HepG2 (cell line): ENCODE results near the gene RHBDL3. TPM values are rescaled to one million over a fixed set of nuclear protein-coding genes. Genes with fewer than 3 reads are reported as not detected.

Experiments
- ELF1 ChIP-seq: sonication (generic); formaldehyde crosslinking; IDR thresholded peaks from 2 replicates; pipeline ENCODE4 v1.4.0; 2020; ENCODE audit warnings: missing genetic modification reagents
- FOXA3 ChIP-seq: IDR thresholded peaks from 2 replicates; pipeline ENCODE4 v1.6.1; 2016; ENCODE audit warnings: missing genetic modification reagents, missing compliant biosample characterization
- HMGA1 ChIP-seq: sonication (generic); formaldehyde crosslinking; conservative IDR thresholded peaks from 2 replicates; pipeline ENCODE4 v1.4.0; 2020; ENCODE audit warnings: missing genetic modification reagents
- JUN ChIP-seq: sonication (generic); formaldehyde crosslinking; IDR thresholded peaks from 2 replicates; pipeline ENCODE4 v1.4.0; 2020; ENCODE audit warnings: mild to moderate bottlenecking, missing genetic modification reagents
- KLF12 ChIP-seq: sonication (generic); formaldehyde crosslinking; IDR thresholded peaks from 2 replicates; pipeline ENCODE4 v1.4.0; 2020; ENCODE audit warnings: missing genetic modification reagents, borderline replicate concordance
- MIER2 ChIP-seq: IDR thresholded peaks from 2 replicates; pipeline ENCODE4 v1.6.1; 2016; ENCODE audit warnings: missing biosample characterization, missing genetic modification reagents
- NR2C2 ChIP-seq: sonication (generic); formaldehyde crosslinking; IDR thresholded peaks from 2 replicates; pipeline ENCODE4 v1.4.0; 2020; ENCODE audit warnings: missing genetic modification reagents, mild to moderate bottlenecking, moderate library complexity, borderline replicate concordance
- NR2F6 ChIP-seq, 2 experiments: IDR thresholded peaks; 2 replicates each; pipeline ENCODE4 v1.6.1; 2016; ENCODE audit warnings: antibody characterized with exemption in 1 of 2, mild to moderate bottlenecking in 1 of 2
- SOX13 ChIP-seq, 3 experiments: fragments of 450-650 bp in 1 of 3; sonication (generic) in 1 of 3; formaldehyde crosslinking in 1 of 3; IDR thresholded peaks in 2 of 3; conservative IDR thresholded peaks in 1 of 3; 2 replicates each; pipeline versions ENCODE4 v1.5.0 to v1.6.1; 2016 to 2020; ENCODE audit warnings: antibody characterized with exemption in 1 of 3, mild to moderate bottlenecking in 1 of 3, missing compliant biosample characterization in 1 of 3, missing genetic modification reagents in 1 of 3, moderate library complexity in 1 of 3
- TOPORS ChIP-seq: sonication (generic); formaldehyde crosslinking; IDR thresholded peaks from 2 replicates; pipeline ENCODE4 v1.8.0; 2023; ENCODE audit warnings: mild to moderate bottlenecking, missing genetic modification reagents
- U2AF1 ChIP-seq: fragments of 200-400 bp; formaldehyde crosslinking; optimal IDR thresholded peaks from 2 replicates; pipeline ENCODE3; 2017; ENCODE audit warnings: mild to moderate bottlenecking, low read depth, low read length
- ZNF10 ChIP-seq: sonication (generic); formaldehyde crosslinking; IDR thresholded peaks from 2 replicates; pipeline ENCODE4 v1.4.0; 2020; ENCODE audit warnings: mild to moderate bottlenecking, low read depth, missing genetic modification reagents, borderline replicate concordance
- ZNF138 ChIP-seq: sonication (generic); formaldehyde crosslinking; IDR thresholded peaks from 2 replicates; pipeline ENCODE4 v1.5.0; 2020; ENCODE audit warnings: mild to moderate bottlenecking, low read depth, missing genetic modification reagents
- ZNF777 ChIP-seq: sonication (generic); formaldehyde crosslinking; IDR thresholded peaks from 2 replicates; pipeline ENCODE4 v1.4.0; 2020; ENCODE audit warnings: missing genetic modification reagents
- ZSCAN29 ChIP-seq: sonication (generic); formaldehyde crosslinking; conservative IDR thresholded peaks from 2 replicates; pipeline ENCODE4 v1.4.0; 2020; ENCODE audit warnings: mild to moderate bottlenecking, missing genetic modification reagents
- polyA plus RNA-seq, 8 experiments: library from polyadenylated mRNA; depleted of rRNA in 3 of 8; stranded (reverse) in 7 of 8; unstranded in 1 of 8; fragments of >200 nt; fragmentation: Illumina TruSeq in 4 of 8; extraction: Trizol in 4 of 8; gene quantifications; 2 replicates each; pipeline versions ENCODE4 v1.2.1 to v1.2.3, GENCODE V29; 2011 to 2016; ENCODE audit warnings: low read depth in 4 of 8, missing spikeins in 1 of 8, mixed read lengths in 1 of 8; ENCODE audit not compliant: insufficient read depth in 1 of 8
- total RNA-seq, 5 experiments: library from RNA; depleted of rRNA; stranded (reverse); fragments of >200 nt; fragmentation: Illumina TruSeq; extraction: Trizol; gene quantifications; 2 replicates each; pipeline ENCODE4 v1.2.3, GENCODE V29; 2016; ENCODE audit warnings: low read depth in 1 of 5
- TF ChIP-seq, protein P1 (sequence below): sonication (generic); formaldehyde crosslinking; IDR thresholded peaks from 2 replicates; pipeline ENCODE4 v1.4.0; 2020; ENCODE audit warnings: missing genetic modification reagents
- TF ChIP-seq, protein P2 (sequence below): sonication (generic); formaldehyde crosslinking; IDR thresholded peaks from 2 replicates; pipeline ENCODE4 v1.8.0; 2022; ENCODE audit warnings: mild to moderate bottlenecking, missing genetic modification reagents; ENCODE audit not compliant: insufficient replicate concordance
- TF ChIP-seq, protein P3 (sequence below): sonication (generic); formaldehyde crosslinking; IDR thresholded peaks from 2 replicates; pipeline ENCODE4 v1.4.0; 2020; ENCODE audit warnings: mild to moderate bottlenecking, missing genetic modification reagents
- TF ChIP-seq, protein P4 (sequence below): sonication (generic); formaldehyde crosslinking; IDR thresholded peaks from 2 replicates; pipeline ENCODE4 v1.4.0; 2020; ENCODE audit warnings: mild to moderate bottlenecking, missing genetic modification reagents
- TF ChIP-seq, protein P5 (sequence below): sonication (generic); formaldehyde crosslinking; IDR thresholded peaks from 2 replicates; pipeline ENCODE4 v1.8.0; 2022; ENCODE audit warnings: missing genetic modification reagents, mild to moderate bottlenecking, moderate library complexity, borderline replicate concordance

RHBDL3 gene
- total and polyA plus RNA-seq, 2 of the 13 experiments (the other 11 are each of a cell fraction or from before 2014, with no cell fraction given): 0.09 TPM; not detected in 1

DNA sequence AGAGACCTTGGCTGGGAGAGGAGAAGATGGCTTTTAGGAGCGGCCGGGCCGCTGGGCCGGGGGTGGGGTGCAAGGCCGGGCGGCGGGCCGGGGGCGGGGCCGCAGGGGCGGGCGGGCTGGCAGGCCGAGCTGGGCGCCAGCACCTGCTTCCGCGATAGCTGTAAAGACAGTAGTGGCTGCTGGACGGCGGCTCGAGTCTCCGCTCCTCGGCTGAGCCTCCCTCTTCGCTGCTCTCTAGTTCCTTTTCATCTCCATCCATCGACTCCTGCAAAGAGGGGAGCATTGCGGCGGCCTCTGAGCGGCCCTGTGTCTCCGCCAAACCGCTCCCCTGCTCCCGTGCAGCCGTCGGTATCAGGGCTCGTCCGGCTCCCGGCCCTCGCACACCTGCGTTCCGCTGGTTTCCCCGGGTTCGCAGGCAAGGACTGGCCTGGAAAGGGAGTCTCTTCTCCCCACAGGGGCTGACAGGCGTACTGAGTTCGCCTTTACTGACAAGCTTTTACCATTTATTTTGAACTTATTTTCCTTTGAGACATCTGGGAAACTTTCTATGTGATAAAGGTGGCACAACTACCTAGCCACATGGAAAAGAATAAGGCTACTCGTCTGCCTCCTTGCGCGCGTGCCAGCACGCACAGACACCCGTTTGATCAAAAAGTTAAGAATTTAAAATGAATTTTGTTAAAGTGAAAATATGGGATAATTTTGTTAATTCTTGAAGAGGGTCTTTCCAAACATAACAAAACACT lies 76.4 kb downstream of the RHBDL3 start, which contains the start of gene C17orf75 (continued):
- TF ChIP-seq U2AF1: peak; percentile 75
- TF ChIP-seq MIER2 (CRISPR knock-in tag): peak; percentile 78; the same call in 1 of the 2 replicates
- TF ChIP-seq, protein P1, sequence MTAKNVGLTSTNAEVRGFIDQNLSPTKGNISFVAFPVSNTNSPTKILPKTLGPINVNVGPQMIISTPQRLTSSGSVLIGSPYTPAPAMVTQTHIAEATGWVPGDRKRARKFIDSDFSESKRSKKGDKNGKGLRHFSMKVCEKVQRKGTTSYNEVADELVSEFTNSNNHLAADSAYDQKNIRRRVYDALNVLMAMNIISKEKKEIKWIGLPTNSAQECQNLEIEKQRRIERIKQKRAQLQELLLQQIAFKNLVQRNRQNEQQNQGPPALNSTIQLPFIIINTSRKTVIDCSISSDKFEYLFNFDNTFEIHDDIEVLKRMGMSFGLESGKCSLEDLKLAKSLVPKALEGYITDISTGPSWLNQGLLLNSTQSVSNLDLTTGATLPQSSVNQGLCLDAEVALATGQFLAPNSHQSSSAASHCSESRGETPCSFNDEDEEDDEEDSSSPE: peak; percentile 79
- TF ChIP-seq, protein P2, sequence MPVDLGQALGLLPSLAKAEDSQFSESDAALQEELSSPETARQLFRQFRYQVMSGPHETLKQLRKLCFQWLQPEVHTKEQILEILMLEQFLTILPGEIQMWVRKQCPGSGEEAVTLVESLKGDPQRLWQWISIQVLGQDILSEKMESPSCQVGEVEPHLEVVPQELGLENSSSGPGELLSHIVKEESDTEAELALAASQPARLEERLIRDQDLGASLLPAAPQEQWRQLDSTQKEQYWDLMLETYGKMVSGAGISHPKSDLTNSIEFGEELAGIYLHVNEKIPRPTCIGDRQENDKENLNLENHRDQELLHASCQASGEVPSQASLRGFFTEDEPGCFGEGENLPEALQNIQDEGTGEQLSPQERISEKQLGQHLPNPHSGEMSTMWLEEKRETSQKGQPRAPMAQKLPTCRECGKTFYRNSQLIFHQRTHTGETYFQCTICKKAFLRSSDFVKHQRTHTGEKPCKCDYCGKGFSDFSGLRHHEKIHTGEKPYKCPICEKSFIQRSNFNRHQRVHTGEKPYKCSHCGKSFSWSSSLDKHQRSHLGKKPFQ: peak; percentile 48
- TF ChIP-seq JUN (CRISPR knock-in tag): no peak
- TF ChIP-seq, protein P3, sequence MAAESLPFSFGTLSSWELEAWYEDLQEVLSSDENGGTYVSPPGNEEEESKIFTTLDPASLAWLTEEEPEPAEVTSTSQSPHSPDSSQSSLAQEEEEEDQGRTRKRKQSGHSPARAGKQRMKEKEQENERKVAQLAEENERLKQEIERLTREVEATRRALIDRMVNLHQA (CRISPR knock-in tag): no peak
- no peak for TF ChIP-seq HMGA1 (CRISPR knock-in tag)
- peak; percentile 79; the same call in 1 of the 2 replicates for TF ChIP-seq KLF12 (CRISPR knock-in tag)
- TF ChIP-seq FOXA3 (CRISPR knock-in tag): peak; percentile 72
- peak; percentile 82 for TF ChIP-seq ELF1 (CRISPR knock-in tag)
- TF ChIP-seq TOPORS (CRISPR knock-in tag): no peak
- no peak for TF ChIP-seq ZSCAN29
- no peak for TF ChIP-seq NR2F6 (IDR thresholded peaks at IDR 0.05)
- peak; percentile 57; the same call in 1 of the 2 replicates for TF ChIP-seq NR2F6 (CRISPR knock-in tag; IDR thresholded peaks at IDR 0.05)
- TF ChIP-seq, protein P4, sequence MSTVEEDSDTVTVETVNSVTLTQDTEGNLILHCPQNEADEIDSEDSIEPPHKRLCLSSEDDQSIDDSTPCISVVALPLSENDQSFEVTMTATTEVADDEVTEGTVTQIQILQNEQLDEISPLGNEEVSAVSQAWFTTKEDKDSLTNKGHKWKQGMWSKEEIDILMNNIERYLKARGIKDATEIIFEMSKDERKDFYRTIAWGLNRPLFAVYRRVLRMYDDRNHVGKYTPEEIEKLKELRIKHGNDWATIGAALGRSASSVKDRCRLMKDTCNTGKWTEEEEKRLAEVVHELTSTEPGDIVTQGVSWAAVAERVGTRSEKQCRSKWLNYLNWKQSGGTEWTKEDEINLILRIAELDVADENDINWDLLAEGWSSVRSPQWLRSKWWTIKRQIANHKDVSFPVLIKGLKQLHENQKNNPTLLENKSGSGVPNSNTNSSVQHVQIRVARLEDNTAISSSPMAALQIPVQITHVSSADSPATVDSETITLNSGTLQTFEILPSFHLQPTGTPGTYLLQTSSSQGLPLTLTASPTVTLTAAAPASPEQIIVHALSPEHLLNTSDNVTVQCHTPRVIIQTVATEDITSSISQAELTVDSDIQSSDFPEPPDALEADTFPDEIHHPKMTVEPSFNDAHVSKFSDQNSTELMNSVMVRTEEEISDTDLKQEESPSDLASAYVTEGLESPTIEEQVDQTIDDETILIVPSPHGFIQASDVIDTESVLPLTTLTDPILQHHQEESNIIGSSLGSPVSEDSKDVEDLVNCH (CRISPR knock-in tag): no peak
- TF ChIP-seq, protein P5, sequence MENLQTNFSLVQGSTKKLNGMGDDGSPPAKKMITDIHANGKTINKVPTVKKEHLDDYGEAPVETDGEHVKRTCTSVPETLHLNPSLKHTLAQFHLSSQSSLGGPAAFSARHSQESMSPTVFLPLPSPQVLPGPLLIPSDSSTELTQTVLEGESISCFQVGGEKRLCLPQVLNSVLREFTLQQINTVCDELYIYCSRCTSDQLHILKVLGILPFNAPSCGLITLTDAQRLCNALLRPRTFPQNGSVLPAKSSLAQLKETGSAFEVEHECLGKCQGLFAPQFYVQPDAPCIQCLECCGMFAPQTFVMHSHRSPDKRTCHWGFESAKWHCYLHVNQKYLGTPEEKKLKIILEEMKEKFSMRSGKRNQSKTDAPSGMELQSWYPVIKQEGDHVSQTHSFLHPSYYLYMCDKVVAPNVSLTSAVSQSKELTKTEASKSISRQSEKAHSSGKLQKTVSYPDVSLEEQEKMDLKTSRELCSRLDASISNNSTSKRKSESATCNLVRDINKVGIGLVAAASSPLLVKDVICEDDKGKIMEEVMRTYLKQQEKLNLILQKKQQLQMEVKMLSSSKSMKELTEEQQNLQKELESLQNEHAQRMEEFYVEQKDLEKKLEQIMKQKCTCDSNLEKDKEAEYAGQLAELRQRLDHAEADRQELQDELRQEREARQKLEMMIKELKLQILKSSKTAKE: no peak
- TF ChIP-seq SOX13 (IDR thresholded peaks at IDR 0.05): no peak
- peak in 1 of 2 experiments; percentile 59; a peak in 2 of 4 replicates for TF ChIP-seq SOX13 (CRISPR knock-in tag; conservative IDR thresholded peaks at IDR 0.05 in 1 of 2, IDR thresholded peaks at IDR 0.05 in 1 of 2)
- TF ChIP-seq ZNF10 (CRISPR knock-in tag): no peak
- TF ChIP-seq ZNF138 (CRISPR knock-in tag): peak; percentile 86; the same call in 1 of the 2 replicates
- TF ChIP-seq NR2C2 (CRISPR knock-in tag): peak; percentile 76
- peak; percentile 89 for TF ChIP-seq ZNF777 (CRISPR knock-in tag)
